ENCODE data around the gene TMPRSS11E.

DNA sequence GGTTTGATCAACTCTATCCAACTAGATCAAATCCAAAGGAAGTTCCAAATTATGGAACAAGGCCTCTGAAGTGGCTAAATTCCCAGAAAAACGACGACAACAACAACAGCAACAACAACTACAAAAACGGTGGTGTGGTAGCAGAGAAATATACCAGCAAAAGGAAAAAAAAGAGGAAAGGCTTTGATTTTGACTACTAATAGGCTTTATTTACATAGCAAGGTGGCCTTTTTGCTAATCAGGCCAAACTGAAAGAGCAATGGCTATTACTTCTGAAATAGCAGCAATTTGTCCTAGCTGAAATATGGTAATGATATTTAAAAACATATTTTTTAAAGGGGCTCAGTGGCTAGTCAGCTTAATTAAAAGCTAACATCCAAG, 40.8 kb upstream of the TMPRSS11E start:
- TF ChIP-seq, protein P1, sequence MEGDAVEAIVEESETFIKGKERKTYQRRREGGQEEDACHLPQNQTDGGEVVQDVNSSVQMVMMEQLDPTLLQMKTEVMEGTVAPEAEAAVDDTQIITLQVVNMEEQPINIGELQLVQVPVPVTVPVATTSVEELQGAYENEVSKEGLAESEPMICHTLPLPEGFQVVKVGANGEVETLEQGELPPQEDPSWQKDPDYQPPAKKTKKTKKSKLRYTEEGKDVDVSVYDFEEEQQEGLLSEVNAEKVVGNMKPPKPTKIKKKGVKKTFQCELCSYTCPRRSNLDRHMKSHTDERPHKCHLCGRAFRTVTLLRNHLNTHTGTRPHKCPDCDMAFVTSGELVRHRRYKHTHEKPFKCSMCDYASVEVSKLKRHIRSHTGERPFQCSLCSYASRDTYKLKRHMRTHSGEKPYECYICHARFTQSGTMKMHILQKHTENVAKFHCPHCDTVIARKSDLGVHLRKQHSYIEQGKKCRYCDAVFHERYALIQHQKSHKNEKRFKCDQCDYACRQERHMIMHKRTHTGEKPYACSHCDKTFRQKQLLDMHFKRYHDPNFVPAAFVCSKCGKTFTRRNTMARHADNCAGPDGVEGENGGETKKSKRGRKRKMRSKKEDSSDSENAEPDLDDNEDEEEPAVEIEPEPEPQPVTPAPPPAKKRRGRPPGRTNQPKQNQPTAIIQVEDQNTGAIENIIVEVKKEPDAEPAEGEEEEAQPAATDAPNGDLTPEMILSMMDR (IDR thresholded peaks at IDR 0.05) = no peak
- TF ChIP-seq EZH2 (IDR thresholded peaks at IDR 0.05) = no peak
